NAMALWA (cell line): ENCODE data around the gene PCDH10.

Experiments used
- DNase-seq: peaks from one replicate; pipeline ENCODE4 v3.0.0-alpha.2; 2015; ENCODE audit warnings: low spot score

The PCDH10 gene

GRCh38 chr4:133149932-133150471, 908 bp downstream of the PCDH10 start:
- no peak for DNase-seq

GRCh38 chr4:133150486-133151340, 1.6 kb downstream of the PCDH10 start:
- no peak for DNase-seq

- DNase-seq = no peak
Observed at GRCh38 chr4:133151341-133151690, 2.2 kb downstream of the PCDH10 start.

GRCh38 chr4:133151691-133152329, 2.7 kb downstream of the PCDH10 start:
- no peak for DNase-seq

- DNase-seq = no peak
Observed at GRCh38 chr4:133152330-133152821, 3.3 kb downstream of the PCDH10 start.

- DNase-seq = no peak
Observed at GRCh38 chr4:133152831-133153481, 3.9 kb downstream of the PCDH10 start.

- peak; percentile 63 for DNase-seq
Observed at GRCh38 chr4:133154725-133155124, 5.6 kb downstream of the PCDH10 start.

GRCh38 chr4:133156096-133156495, 7.0 kb downstream of the PCDH10 start:
- no peak for DNase-seq

GRCh38 chr4:133156556-133156955, 7.5 kb downstream of the PCDH10 start:
- no peak for DNase-seq

GRCh38 chr4:133157460-133158160, 8.5 kb downstream of the PCDH10 start:
- peak; percentile 25 for DNase-seq

GRCh38 chr4:133160853-133161252, 11.8 kb downstream of the PCDH10 start:
- DNase-seq = no peak

- no peak for DNase-seq
Observed at GRCh38 chr4:133161570-133162295, 12.6 kb downstream of the PCDH10 start.

- DNase-seq = no peak
Observed at GRCh38 chr4:133162941-133163340, 13.8 kb downstream of the PCDH10 start.

- DNase-seq = no peak
Observed at GRCh38 chr4:133178956-133179355, 29.9 kb downstream of the PCDH10 start.

GRCh38 chr4:133186210-133186609, 37.1 kb downstream of the PCDH10 start:
- no peak for DNase-seq

GRCh38 chr4:133186845-133187244, 37.8 kb downstream of the PCDH10 start:
- DNase-seq = no peak

GRCh38 chr4:133188433-133189146, 39.5 kb downstream of the PCDH10 start:
- peak; percentile 4 for DNase-seq

GRCh38 chr4:133189147-133189517, 40.0 kb downstream of the PCDH10 start:
- no peak for DNase-seq

- no peak for DNase-seq
Observed at GRCh38 chr4:133190098-133190497, 41.0 kb downstream of the PCDH10 start.

- no peak for DNase-seq
Observed at GRCh38 chr4:133208694-133209285, 59.7 kb downstream of the PCDH10 start.
